Trophoblast cell (in vitro differentiated cells and primary cell): ENCODE data around the gene DNMT3B.
"Not testable (repeated sequence)": the region's sequence is repeated elsewhere in the genome, so short reads cannot be mapped to it uniquely, and the experiment has no call there.

Experiments used
- DNase-seq, 2 donors: peaks; one replicate each; pipeline ENCODE4 v3.0.0-alpha.2; 2016
- H2AFZ ChIP-seq: 2 replicates; pipeline ENCODE4 v1.6.1; 2013; ENCODE audit warnings: low read length, moderate library complexity, mild to moderate bottlenecking; ENCODE audit not compliant: insufficient read depth, poor library complexity
- H2AK5ac ChIP-seq: 2 replicates; pipeline ENCODE4 v1.6.1; 2013; ENCODE audit warnings: mild to moderate bottlenecking, low read length
- H2BK120ac ChIP-seq: 2 replicates; pipeline ENCODE4 v1.6.1; 2013; ENCODE audit warnings: low read length, mild to moderate bottlenecking, moderate library complexity; ENCODE audit not compliant: insufficient read depth, poor library complexity
- H2BK12ac ChIP-seq: 2 replicates; pipeline ENCODE4 v1.6.1; 2013; ENCODE audit warnings: mild to moderate bottlenecking, low read length, moderate library complexity
- H2BK5ac ChIP-seq: 2 replicates; pipeline ENCODE4 v1.6.1; 2013; ENCODE audit warnings: low read length, low read depth, moderate library complexity, mild to moderate bottlenecking; ENCODE audit not compliant: poor library complexity
- H3K14ac ChIP-seq: 2 replicates; pipeline ENCODE4 v1.6.1; 2013; ENCODE audit warnings: mild to moderate bottlenecking, low read length
- H3K18ac ChIP-seq: 2 replicates; pipeline ENCODE4 v1.6.1; 2013; ENCODE audit warnings: mild to moderate bottlenecking, low read length
- H3K23ac ChIP-seq: 2 replicates; pipeline ENCODE4 v1.6.1; 2013; ENCODE audit warnings: low read length
- H3K27ac ChIP-seq: 2 replicates; pipeline ENCODE4 v1.5.1; 2013; ENCODE audit warnings: low read depth, mild to moderate bottlenecking, inconsistent platforms, low read length, moderate library complexity
- H3K27me3 ChIP-seq: 2 replicates; pipeline ENCODE4 v1.6.1; 2013; ENCODE audit warnings: inconsistent platforms, mild to moderate bottlenecking, low read length, moderate library complexity; ENCODE audit not compliant: insufficient read depth
- H3K36me3 ChIP-seq, 2 experiments: 1 replicate in 1 of 2; 2 replicates in 1 of 2; pipeline ENCODE4 v1.6.1; 2013; ENCODE audit warnings: low read length in 2 of 2, mild to moderate bottlenecking in 2 of 2, moderate library complexity in 1 of 2; ENCODE audit not compliant: insufficient read depth in 2 of 2, control insufficient read depth in 1 of 2
- H3K4ac ChIP-seq: 2 replicates; pipeline ENCODE4 v1.6.1; 2013; ENCODE audit warnings: low read depth, mild to moderate bottlenecking, low read length, moderate library complexity
- H3K4me1 ChIP-seq, 2 experiments: 1 replicate in 1 of 2; 2 replicates in 1 of 2; pipeline ENCODE4 v1.6.1; 2013; ENCODE audit warnings: low read length in 2 of 2, mild to moderate bottlenecking in 2 of 2, moderate library complexity in 1 of 2; ENCODE audit not compliant: insufficient read depth in 2 of 2, control insufficient read depth in 1 of 2
- H3K4me2 ChIP-seq: 2 replicates; pipeline ENCODE4 v1.6.1; 2013; ENCODE audit warnings: inconsistent platforms, mild to moderate bottlenecking, low read length, moderate library complexity
- H3K4me3 ChIP-seq: 2 replicates; pipeline ENCODE4 v1.5.1; 2013; ENCODE audit warnings: mild to moderate bottlenecking, low read depth, low read length, inconsistent platforms
- H3K79me1 ChIP-seq: one replicate; pipeline ENCODE4 v1.6.1; 2013; ENCODE audit warnings: low read length
- H3K79me2 ChIP-seq: 2 replicates; pipeline ENCODE4 v1.6.1; 2013; ENCODE audit warnings: low read length, mild to moderate bottlenecking; ENCODE audit not compliant: control insufficient read depth, insufficient read depth, poor library complexity
- H3K9ac ChIP-seq: 2 replicates; pipeline ENCODE4 v1.6.1; 2013; ENCODE audit warnings: mild to moderate bottlenecking, low read length
- H3K9me3 ChIP-seq: 2 replicates; pipeline ENCODE4 v1.6.1; 2013; ENCODE audit warnings: low read depth, mild to moderate bottlenecking, control low read depth, inconsistent platforms, low read length; ENCODE audit not compliant: insufficient read depth
- H4K12ac ChIP-seq: 2 replicates; pipeline ENCODE4 v1.6.1; 2013; ENCODE audit warnings: low read depth, mild to moderate bottlenecking, low read length, moderate library complexity
- H4K8ac ChIP-seq: 2 replicates; pipeline ENCODE4 v1.6.1; 2013; ENCODE audit warnings: low read depth, mild to moderate bottlenecking, low read length, moderate library complexity
- H4K91ac ChIP-seq: one replicate; pipeline ENCODE4 v1.6.1; 2013; ENCODE audit warnings: low read depth, mild to moderate bottlenecking, low read length, moderate library complexity
- whole genome bisulfite sequencing: extraction: QIAGEN DNeasy Blood & Tissue Kit; methylation state at CpG from one replicate; pipeline ENCODE4 v1.1.7; 2013; ENCODE audit warnings: missing lambda C conversion rate; ENCODE audit not compliant: insufficient read length, insufficient coverage; ENCODE audit errors: extremely low coverage; 5-methylcytosine and 5-hydroxymethylcytosine counted together

DNMT3B gene

DNA sequence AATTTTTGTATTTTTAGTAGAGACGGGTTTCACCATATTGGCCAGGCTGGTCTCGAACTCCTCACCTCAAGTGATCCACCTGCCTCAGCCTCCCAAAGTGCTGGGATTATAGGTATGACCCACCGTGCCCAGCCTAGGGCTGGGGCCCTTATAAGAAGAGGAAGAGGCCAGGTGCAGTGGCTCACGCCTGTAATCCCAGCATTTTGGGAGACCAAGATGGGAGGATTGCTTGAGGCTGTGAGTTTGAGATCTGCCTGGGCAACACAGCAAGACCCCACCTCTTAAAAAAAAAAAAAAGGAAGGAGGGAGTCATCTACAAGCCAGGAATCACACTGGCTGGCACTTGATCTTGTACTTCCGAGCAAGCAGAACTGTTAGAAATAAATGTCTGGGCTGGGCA lies 32.9 kb upstream of the DNMT3B start:
- H3K79me2 ChIP-seq, H3K4me2 ChIP-seq, DNase-seq, H2AK5ac ChIP-seq, H3K79me1 ChIP-seq, H3K9ac ChIP-seq, H3K18ac ChIP-seq, H3K9me3 ChIP-seq, H2BK5ac ChIP-seq, H4K12ac ChIP-seq, H3K23ac ChIP-seq, H2BK120ac ChIP-seq, H3K14ac ChIP-seq, H2AFZ ChIP-seq, H4K8ac ChIP-seq, H3K4me3 ChIP-seq, H3K27me3 ChIP-seq, H3K27ac ChIP-seq: not testable (repeated sequence)
- Histone ChIP-seq H3K36me3 (peaks cover 8 to 12% of the 10 kb centered on the region in 2 experiments), H2BK12ac (peak overlapping the region; percentile 20), H3K4me1 (peaks cover 5 to 11% of the 10 kb centered on the region in 2 experiments), H3K4ac (peak overlapping the region; percentile 33), H4K91ac (peak overlapping the region; percentile 48)
- WGBS = no CpG with 5 or more reads among the region's 5 CpGs

DNA sequence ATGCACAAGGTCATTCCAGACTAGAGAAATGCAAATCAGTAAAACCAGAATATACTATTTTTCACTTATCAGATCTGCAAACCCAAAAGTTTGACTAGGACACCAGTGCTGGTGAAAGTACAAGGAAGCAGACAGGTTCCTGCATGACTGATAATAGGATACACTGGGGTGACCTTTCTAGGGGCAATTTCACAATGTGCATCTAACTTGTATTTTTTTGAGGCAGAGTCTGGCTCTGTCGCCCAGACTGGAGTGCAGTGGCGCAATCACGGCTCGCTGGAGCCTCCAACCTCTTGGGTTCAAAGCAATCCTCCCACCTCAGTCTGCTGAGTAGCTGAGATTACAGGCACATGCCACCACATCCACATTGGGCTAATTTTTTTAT lies 30.3 kb upstream of the DNMT3B start:
- DNase-seq = peak; percentile 44 to 46

GRCh38 chr20:32737371-32738223 lies 24.6 kb upstream of the DNMT3B start:
- Histone ChIP-seq H3K27ac (no peak overlapping the region), H3K27me3 (no peaks in the 10 kb centered on the region), H2BK5ac (no peak overlapping the region), H2AK5ac (no peak overlapping the region), H3K4ac (peak overlapping the region; percentile 15), H3K23ac (no peak overlapping the region), H2AFZ (no peak overlapping the region), H2BK12ac (no peak overlapping the region), H3K4me3 (no peak overlapping the region), H3K79me1 (peaks cover under 1% of the 10 kb centered on the region), H4K12ac (no peak overlapping the region), H3K9me3 (no peaks in the 10 kb centered on the region), H3K79me2 (peaks cover 2% of the 10 kb centered on the region), H3K14ac (no peak overlapping the region), H4K8ac (no peak overlapping the region), H3K18ac (no peak overlapping the region), H3K4me1 (peaks cover 2 to 6% of the 10 kb centered on the region in 2 experiments), H2BK120ac (no peak overlapping the region), H3K9ac (no peak overlapping the region), H4K91ac (no peak overlapping the region), H3K36me3 (no peaks in the 10 kb centered on the region), H3K4me2 (no peak overlapping the region)
- DNase-seq = no peak
- no CpG with 5 or more reads among the region's 7 CpGs for WGBS

More for the DNA sequence above, 30.3 kb upstream of the DNMT3B start:
- Histone ChIP-seq H2BK120ac (no peak overlapping the region), H3K4ac (no peak overlapping the region), H4K91ac (no peak overlapping the region), H3K27ac (peak overlapping the region; percentile 81), H4K12ac (no peak overlapping the region), H3K9me3 (peaks cover 1% of the 10 kb centered on the region), H2AK5ac (no peak overlapping the region), H2BK12ac (no peak overlapping the region), H3K4me3 (no peak overlapping the region), H3K18ac (no peak overlapping the region), H3K79me1 (peaks cover 6% of the 10 kb centered on the region), H3K36me3 (peaks cover 5 to 6% of the 10 kb centered on the region in 2 experiments), H3K4me2 (no peak overlapping the region), H3K23ac (no peak overlapping the region), H2BK5ac (peak overlapping the region; percentile 9), H2AFZ (no peak overlapping the region), H4K8ac (no peak overlapping the region), H3K79me2 (peaks cover 4% of the 10 kb centered on the region), H3K27me3 (no peaks in the 10 kb centered on the region), H3K4me1 (peaks cover 5 to 11% of the 10 kb centered on the region in 2 experiments), H3K9ac (no peak overlapping the region), H3K14ac (no peak overlapping the region)
- no CpG with 5 or more reads among the region's 4 CpGs for WGBS

- Histone ChIP-seq H2BK12ac (no peak overlapping the region), H3K4me3 (no peak overlapping the region), H3K9ac (no peak overlapping the region), H3K14ac (no peak overlapping the region), H3K4me1 (peaks cover 17 to 23% of the 10 kb centered on the region in 2 experiments), H3K27ac (no peak overlapping the region), H3K23ac (no peak overlapping the region), H2AK5ac (no peak overlapping the region), H2BK120ac (no peak overlapping the region), H3K9me3 (no peaks in the 10 kb centered on the region), H3K4me2 (no peak overlapping the region), H4K8ac (no peak overlapping the region), H3K36me3 (no peaks in the 10 kb centered on the region), H3K79me2 (peaks cover 12% of the 10 kb centered on the region), H4K12ac (no peak overlapping the region), H4K91ac (no peak overlapping the region), H3K27me3 (no peaks in the 10 kb centered on the region), H2AFZ (no peak overlapping the region), H3K18ac (no peak overlapping the region), H3K79me1 (peaks cover 21% of the 10 kb centered on the region), H2BK5ac (no peak overlapping the region), H3K4ac (no peak overlapping the region)
- WGBS = no CpG with 5 or more reads among the region's 5 CpGs
- peak in 1 of 2 donors; percentile 21 for DNase-seq
Measured at GRCh38 chr20:32741151-32741550, 21.0 kb upstream of the DNMT3B start.
